HG02759 (cell line): ENCODE results near the gene POLR2J2.
A peak's percentile ranks its signal among the peaks of the same experiment; 100 is the strongest.
"Not testable (repeated sequence)": the region's sequence is repeated elsewhere in the genome, so short reads cannot be mapped to it uniquely, and the experiment has no call there.

Source experiments
- ATAC-seq: cut with Tn5 transposase; IDR thresholded peaks from one replicate; pipeline ENCODE4 v1.9.1; 2021; ENCODE audit warnings: mild to moderate bottlenecking, moderate library complexity; ENCODE audit not compliant: unreplicated experiment

The POLR2J2 gene

GRCh38 chr7:102671166-102671955 lies at the start of gene POLR2J2:
TSS of gene POLR2J2 (minus strand) at chr7:102671663. CDS start at chr7:102671601, 62 bp downstream.
- peak; percentile 88 for ATAC-seq

GRCh38 chr7:102718491-102718890 lies 47.0 kb upstream of the POLR2J2 start:
- not testable (repeated sequence) for ATAC-seq

GRCh38 chr7:102715718-102716117 lies 44.3 kb upstream of the POLR2J2 start:
- peak; percentile 40 for ATAC-seq

DNA sequence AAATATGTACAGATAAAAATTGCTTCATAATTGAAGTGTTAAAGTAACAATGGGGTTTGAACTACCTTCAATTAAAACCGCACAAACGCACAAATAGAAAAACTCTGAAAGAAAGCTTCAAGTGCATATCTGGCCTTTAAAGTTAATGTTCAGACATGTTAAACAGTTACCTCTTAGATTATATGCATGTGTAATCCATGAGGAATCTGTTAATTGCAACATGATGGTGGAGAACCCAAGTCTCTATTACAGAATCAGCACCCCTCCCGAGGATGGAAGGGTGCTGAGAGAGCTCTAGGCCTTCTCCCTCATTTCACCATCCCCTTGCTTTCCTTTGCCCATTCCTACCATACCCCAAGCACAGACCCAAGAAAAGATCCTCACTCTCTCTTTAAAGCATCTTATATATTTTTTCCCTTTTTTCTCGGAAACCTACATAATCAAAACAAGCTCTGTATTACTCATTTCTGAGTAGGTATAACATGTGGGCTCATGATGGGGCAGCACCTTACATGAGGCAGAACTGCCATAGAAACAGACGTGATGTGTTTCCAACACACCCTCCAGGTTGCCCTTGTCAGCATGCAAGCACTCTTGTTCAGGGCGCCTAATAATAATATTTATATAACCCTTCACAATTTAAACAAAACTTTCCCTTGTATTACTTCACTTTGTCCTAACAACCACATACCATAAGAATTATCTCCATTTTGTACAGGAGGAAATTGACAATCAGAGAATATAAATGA lies 43.5 kb upstream of the POLR2J2 start:
- not testable (repeated sequence) for ATAC-seq

DNA sequence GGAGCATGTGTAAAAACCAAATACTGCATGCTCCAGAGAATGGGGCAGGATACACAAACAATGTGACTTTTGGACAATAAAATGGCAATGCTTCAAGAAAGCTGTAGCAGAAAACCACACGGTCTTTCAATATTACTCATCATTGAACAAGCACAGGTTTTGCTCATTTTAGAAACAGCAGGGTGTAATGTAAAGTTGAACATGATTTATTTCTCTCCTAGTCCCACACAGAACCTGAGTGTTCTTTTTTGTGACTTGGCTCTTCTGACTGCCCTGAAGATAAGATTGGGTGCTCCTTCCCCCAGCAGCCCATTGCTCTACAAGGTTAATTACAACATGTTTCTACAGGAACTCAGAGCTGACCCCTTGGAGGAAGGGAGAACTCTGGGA lies 42.2 kb upstream of the POLR2J2 start:
- peak; percentile 82 for ATAC-seq

DNA sequence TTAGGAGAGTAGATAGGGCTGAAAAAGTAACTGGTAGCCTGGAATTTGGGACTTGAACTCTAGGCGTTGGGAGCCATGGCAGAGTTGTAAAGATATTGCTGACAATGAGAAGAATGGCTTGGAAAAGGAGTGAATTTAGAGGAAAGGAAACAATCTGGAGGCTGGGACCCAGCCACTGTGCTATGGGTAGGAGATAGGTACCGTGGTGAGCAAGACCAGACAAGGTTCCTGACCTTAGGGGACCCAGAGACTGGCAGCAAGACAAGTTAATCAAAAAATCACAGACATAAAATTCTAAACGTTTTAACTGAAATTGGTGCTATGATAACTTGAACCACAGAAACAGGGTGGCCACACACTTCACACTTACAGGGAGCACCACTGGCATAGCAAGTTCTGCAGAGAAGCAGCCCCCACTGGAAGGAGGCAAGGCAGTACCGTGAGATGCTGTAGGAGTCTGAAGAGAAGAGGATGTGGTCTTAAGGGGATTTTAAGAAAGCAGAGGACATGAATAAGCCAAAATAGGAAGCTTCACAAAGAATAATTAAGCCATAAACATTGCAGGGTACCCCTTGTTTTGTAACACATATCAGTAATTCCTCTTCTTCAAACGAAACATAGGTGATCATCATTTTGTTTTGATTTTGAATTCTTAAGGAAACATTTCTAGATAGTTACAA lies 41.7 kb upstream of the POLR2J2 start:
- ATAC-seq = peak; percentile 76

- not testable (repeated sequence) for ATAC-seq
These were observed 27.7 kb upstream of the POLR2J2 start for GRCh38 chr7:102698962-102699750.

GRCh38 chr7:102697642-102698512 lies 26.4 kb upstream of the POLR2J2 start:
- ATAC-seq = not testable (repeated sequence)

DNA sequence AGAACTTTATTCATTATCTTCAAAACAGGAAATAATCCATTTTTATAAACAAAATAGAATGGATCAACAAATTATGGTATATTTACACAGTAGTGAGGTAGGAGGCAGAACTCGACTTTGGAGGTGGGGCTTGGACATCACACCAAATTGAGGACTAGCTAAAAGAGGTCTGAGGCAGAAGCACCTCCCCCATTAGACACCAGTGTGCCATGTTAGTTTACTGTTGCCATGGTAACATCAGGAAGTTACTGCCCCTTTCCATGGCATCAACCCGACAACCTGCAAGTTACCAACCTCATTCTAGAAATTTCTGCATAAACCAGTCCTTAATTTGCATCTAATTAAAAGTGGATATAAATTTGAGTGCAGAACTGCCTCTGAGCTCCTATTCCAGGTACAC lies 24.5 kb upstream of the POLR2J2 start:
- not testable (repeated sequence) for ATAC-seq

- peak; percentile 76 for ATAC-seq
These were observed 23.6 kb upstream of the POLR2J2 start for GRCh38 chr7:102695033-102695552.

GRCh38 chr7:102694008-102694407 lies 22.5 kb upstream of the POLR2J2 start:
- not testable (repeated sequence) for ATAC-seq

DNA sequence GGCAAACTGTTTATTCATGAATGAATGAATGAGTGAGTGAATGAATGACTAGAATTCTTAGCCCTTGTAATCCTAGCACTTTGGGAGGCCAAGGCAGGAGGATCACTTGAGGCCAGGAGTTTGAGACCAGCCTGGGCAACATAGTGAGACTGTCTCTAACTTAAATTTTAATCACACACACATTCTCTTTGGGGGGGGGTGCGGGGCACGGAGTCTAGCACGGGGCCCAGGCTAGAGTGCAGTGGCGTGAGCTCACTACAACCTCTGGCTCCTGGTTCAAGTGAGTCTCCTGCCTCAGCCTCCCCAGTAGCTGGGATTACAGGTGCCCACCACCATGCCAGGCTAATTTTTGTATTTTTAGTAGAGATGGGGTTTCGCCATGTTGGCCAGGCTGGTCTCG lies 19.1 kb upstream of the POLR2J2 start:
- not testable (repeated sequence) for ATAC-seq

- ATAC-seq = peak; percentile 79
These were observed 18.2 kb upstream of the POLR2J2 start for GRCh38 chr7:102689436-102690282.

DNA sequence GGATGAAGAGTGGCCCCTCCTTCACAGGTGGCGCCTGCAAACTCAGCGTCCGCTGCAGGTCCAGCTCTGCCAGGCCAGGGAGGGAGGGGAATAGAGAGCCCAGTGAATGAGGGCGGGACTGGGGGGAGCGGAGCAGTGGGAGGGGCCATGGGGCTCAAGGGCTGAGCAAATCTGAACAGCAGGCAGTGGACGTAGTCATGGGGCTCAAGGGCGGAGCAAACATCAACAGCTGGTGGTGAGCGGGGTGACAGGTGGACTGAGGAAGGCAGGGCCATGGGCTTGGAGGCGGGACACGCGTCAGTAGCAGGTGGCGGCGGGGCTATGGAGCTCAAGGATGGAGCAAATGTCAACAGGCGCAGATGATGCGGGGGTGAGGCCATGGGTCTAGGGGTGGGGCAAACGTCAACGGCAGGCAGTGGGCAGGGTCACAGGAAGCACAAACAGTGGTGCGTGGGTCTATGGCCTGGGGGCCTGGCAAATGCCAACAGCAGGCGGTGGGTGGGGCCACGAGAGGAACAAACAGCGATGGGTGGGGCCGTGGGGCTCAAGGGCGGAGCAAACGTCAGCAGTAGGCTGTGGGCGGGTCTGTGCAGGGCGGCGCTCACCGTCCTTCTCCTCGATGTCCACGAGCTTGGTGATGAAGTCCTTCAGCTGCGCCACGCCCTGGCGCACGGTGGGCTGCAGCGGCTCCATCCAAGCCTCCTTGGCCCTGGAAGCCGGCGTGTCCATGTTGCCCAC lies 17.0 kb upstream of the POLR2J2 start:
- ATAC-seq = peak; percentile 74

DNA sequence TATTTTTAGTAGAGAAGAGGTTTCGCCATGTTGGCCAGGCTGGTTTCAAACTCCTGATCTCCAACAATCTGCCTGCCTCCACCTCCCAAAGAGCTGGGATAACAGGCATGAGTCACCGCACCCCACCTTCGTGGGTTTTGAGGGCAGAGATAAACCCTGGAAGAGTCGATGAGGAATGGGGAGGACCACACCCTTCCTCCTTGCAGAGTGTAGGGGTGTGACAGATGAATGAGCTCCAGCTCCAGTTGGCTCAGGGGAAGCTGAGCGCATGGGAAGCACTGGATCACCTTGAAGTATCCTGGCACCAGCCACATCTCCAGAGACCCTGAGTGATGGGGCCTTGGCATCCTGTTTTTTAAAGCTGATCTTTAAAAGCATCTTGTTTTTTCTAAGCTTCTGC lies 11.1 kb upstream of the POLR2J2 start:
- not testable (repeated sequence) for ATAC-seq

DNA sequence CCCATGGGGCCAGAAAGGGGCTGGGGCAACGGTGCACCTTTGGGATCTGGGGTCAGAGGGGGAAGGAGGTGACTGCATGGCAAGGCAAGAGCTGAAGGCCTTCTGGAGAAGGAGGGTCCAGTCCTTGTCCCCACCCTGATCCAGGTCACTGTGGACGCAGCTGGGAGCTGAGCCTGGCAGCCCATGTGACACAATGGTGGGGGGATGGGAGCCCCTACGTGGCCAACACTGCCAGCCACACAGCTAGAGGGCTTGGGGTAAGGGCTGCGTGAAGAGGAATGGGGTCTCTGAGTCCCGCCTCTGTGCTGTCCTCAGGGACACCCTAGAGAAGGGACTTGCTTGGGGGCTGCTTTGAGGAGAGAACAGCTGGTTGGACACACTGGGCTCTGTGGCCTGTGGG lies 9.3 kb upstream of the POLR2J2 start:
- not testable (repeated sequence) for ATAC-seq

- not testable (repeated sequence) for ATAC-seq
These were observed 4.1 kb upstream of the POLR2J2 start for GRCh38 chr7:102675545-102675944.
